GM19438 (cell line): Measurements from ENCODE around the gene ZNF280A.

Experiments used
- ATAC-seq: cut with Tn5 transposase; IDR thresholded peaks from one replicate; pipeline ENCODE4 v1.9.1; 2021; ENCODE audit warnings: low read depth; ENCODE audit not compliant: unreplicated experiment

The ZNF280A gene, protein sequence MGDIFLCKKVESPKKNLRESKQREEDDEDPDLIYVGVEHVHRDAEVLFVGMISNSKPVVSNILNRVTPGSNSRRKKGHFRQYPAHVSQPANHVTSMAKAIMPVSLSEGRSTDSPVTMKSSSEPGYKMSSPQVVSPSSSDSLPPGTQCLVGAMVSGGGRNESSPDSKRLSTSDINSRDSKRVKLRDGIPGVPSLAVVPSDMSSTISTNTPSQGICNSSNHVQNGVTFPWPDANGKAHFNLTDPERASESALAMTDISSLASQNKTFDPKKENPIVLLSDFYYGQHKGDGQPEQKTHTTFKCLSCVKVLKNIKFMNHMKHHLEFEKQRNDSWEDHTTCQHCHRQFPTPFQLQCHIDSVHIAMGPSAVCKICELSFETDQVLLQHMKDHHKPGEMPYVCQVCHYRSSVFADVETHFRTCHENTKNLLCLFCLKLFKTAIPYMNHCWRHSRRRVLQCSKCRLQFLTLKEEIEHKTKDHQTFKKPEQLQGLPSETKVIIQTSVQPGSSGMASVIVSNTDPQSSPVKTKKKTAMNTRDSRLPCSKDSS

DNA sequence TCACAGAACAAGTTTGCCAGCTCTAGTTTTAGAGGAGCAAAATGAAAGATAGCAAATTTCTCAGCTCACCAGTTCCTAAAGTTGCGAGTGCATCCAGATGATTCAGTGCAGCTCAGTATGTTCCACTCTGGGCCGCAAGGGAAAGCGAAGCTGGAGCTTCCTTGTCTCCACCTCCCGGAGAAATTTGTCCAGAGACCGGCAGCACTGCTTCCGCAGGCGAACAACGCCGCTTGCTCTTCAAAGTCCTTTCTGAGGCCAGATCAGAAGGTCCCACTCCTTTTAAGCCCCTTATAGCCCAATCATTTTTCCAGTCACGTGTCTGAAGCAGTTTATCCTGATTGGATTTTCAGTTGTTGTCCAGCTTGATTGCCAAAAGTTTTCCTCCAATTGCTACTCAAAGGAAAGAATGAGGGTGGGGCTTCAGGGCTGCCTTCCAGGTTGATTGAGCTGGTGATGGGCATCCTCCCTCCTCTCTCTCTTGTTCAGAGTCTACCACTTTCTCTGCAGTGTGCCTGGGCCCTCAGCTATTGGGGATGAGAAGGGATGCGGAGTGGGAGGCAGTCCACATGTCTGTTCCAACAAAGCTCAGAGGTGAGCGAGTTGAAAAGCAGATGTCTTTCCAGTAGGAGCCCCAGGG is at the start of gene ZNF280A:
Gene ZNF280A (minus strand): TSS at position 251 of the 637 bp plus-strand sequence. CDS start 4,640 bp downstream, outside the sequence.
- no peak for ATAC-seq

DNA sequence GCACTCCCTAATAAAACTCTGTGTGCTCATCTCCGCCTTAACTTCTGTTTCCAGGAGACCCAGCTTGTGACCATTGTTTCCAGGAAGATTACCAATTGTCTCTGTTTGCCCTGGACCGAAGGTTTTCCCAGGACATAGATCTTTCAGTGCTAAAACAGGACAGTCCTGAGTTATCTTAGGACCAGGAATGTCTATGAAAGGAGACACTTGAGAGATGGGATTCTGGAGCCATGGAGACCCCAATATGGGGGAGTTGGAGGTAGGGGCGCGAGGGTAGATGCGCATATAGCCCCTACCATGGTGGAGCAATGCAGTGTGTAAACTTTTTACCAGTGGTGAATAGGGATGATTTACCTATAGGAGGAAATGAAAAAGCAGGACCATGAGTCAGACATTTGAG is 49.1 kb upstream of the ZNF280A start:
- no peak for ATAC-seq

- ATAC-seq, result no peak
These were observed 45.9 kb upstream of the ZNF280A start for GRCh38 chr22:22565981-22566380.

DNA sequence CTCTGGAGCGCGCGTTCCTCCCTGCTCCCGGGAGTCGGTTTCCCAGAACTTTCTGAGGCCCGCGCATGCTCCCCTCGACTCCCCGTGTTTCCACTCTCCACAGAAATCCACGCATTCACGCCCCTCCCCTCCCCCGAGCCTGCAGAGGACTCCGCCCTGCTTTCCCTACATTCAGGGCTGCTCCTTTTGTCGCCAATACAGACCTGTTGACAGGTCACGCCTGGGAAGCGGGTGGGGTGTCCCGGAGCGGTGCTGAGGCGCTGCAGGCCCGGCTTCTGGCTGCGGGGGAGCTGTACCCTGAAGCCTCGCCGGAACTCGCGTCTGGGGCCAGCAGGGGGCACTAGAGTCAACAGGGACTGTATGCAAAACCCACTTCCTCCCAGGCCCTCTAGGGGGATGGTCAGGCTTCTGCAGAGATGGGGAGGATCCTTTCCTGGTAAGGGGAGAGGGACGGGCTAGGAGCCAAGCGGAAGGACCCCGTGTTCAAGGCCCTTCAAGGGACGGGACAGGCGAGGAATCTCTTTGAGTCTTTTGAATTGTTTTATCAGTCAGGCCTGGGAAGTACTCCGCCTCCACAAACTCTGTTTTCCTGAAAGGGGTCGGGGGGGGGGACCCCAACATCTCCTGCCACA is 39.0 kb upstream of the ZNF280A start, which contains the start of gene PRAME:
Gene PRAME (minus strand): TSS at position 294 of the 632 bp plus-strand sequence. CDS start 2,433 bp downstream, outside the sequence.
- ATAC-seq, result no peak

GRCh38 chr22:22558071-22558971 is 38.3 kb upstream of the ZNF280A start:
- no peak for ATAC-seq

GRCh38 chr22:22556995-22557925 is 37.2 kb upstream of the ZNF280A start:
- no peak for ATAC-seq

DNA sequence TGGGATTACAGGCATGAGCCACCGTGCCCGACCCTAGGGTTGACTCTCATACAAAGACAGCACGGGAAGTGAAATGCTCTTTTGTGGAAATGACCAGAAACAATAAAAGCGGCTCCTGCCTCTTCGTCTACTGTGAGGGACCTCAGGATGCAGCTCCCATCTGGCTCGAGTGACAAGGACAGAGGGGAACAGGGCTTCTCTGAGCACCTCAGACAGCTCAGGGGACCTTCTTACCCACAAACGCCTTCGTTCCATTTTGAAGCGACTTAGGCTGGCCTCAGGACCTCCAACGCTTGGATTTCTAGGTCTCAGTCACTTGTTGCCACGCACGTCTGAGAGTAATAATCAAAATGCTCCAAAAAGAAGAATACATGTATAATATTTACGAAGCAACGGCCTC is 36.5 kb upstream of the ZNF280A start:
- ATAC-seq, result no peak

- no peak for ATAC-seq
These were observed 35.5 kb upstream of the ZNF280A start for GRCh38 chr22:22555596-22555995.

DNA sequence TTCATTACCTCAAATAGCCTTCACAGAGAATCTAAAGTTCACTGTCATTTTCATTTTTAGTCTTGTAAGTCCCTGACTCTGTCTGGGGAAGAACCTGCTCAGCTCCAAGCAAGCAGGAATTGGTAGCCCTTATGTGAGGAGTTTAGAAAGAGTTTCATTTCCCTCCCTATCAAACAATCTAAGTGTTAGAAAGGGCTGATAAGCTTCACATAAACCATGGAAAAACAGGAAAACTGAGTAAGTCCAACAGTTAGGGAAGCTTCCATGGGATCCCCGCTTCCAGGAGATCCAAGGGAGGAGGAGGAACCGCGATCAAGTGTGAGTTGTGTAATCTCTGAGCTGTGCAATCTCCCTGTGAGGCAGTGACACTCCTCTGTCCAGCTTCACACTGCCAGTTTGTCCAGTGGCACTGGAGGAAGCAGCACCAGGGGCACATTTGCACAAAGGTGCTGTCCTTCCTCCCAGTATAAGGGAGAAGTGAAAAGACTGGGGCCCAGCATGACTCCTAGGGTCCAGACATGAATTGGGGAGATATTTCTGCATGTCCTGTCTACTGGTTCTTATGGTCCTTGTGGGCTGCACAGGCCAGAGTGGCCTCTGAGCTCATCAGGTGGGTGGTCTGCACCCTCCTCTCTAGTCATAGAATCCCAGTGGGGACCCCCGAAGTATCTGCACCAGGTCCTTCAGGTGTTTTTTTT is 34.7 kb upstream of the ZNF280A start:
- no peak for ATAC-seq

- no peak for ATAC-seq
These were observed 33.9 kb upstream of the ZNF280A start for GRCh38 chr22:22553735-22554586.

DNA sequence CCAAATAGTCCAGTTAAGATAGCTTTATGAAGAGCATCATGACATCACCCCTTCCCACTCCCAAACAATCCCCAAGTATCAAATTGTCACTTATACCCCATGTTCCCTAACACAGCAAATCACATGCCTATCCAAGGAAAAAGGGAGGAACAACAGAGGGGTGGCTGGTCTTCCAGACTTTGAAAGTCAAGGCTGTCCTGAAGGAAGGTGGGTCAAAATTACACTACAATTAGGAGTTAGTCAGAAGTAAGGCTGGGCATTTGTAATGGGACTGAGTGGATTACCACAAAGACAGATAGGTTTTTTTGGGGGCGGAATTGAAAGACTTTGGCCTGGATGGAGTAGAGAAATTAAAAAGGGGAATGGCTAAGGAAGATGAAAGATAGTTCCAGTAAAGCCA is 33.1 kb upstream of the ZNF280A start:
- no peak for ATAC-seq

GRCh38 chr22:22552630-22553029 is 32.6 kb upstream of the ZNF280A start:
- no peak for ATAC-seq

- no peak for ATAC-seq
These were observed 30.8 kb upstream of the ZNF280A start for GRCh38 chr22:22550789-22551434.

- ATAC-seq, result no peak
These were observed 28.8 kb upstream of the ZNF280A start for GRCh38 chr22:22548910-22549309.

- ATAC-seq, result no peak
These were observed 28.2 kb upstream of the ZNF280A start for GRCh38 chr22:22548317-22548716.

- ATAC-seq, result no peak
These were observed 27.7 kb upstream of the ZNF280A start for GRCh38 chr22:22547692-22548300.

DNA sequence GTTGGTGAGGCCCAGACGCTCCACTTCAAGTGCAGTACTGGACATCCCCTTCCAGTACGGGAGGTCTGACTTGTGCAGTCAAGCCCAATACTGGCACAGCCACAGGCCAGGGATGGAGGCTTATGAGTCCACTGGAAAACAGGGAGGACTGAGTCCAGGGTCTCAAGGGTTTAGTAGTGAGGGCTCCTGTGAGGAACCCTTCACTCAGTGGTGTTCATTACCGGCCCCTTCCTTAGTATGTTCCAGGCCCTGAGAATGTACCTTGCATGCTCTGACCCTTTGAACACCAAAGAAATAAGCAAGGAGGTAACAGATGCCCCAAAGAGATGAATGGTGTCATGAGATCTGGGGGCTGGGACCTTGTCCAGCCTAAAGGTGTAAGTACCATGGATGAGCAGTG is 27.2 kb upstream of the ZNF280A start:
- ATAC-seq, result no peak
